ENCODE data around the gene NUMA1. TPM values are rescaled to one million over a fixed set of nuclear protein-coding genes. Genes with fewer than 3 reads are reported as not detected.

NUMA1 gene
- total RNA-seq, 3 donors from 2014 or later (not counting 1 experiment from before 2014, with no cell fraction given), result 261 to 290 (median 262) TPM

GRCh38 chr11:71955898-71956456 is 124.4 kb downstream of the NUMA1 start:
- ATAC-seq (no peak), DNase-seq (no peak)
- Mint-ChIP-seq H3K4me3 (no peak overlapping the region), H3K27ac (no peak overlapping the region), H3K36me3 (no peaks in the 10 kb centered on the region), H3K27me3 (ENCODE audit: low read depth in 2 of 2) (no peaks in the 10 kb centered on the region), H3K9me3 (no peaks in the 10 kb centered on the region), H3K4me1 (peaks cover 26 to 60% of the 10 kb centered on the region in 2 donors)
- no peak for TF ChIP-seq CTCF (IDR thresholded peaks at IDR 0.05)
- intact Hi-C loops (cut with micrococcal nuclease), result no loop called here
- Histone ChIP-seq H3K4me1 (ENCODE audit: control insufficient read depth, insufficient read depth, low read length) (no peaks in the 10 kb centered on the region), H3K4me3 (ENCODE audit: low read length) (no peak overlapping the region), H3K27ac (ENCODE audit: low read length) (no peak overlapping the region), H3K27me3 (ENCODE audit: control insufficient read depth, insufficient read depth, low read length) (no peaks in the 10 kb centered on the region), H3K9me3 (ENCODE audit: control insufficient read depth, insufficient read depth, low read length) (no peaks in the 10 kb centered on the region), H3K36me3 (ENCODE audit: control insufficient read depth, insufficient read depth, low read length) (peaks cover 11% of the 10 kb centered on the region)
- WGBS (ENCODE audit: insufficient coverage), result 84% methylated on average over 2 of the region's 3 CpGs

Other genes starting within 250 kb of the NUMA1 start
- not detected for gene DEFB108B, start 247.3 kb downstream of the NUMA1 start, total RNA-seq
- gene DEFB131B, start 202.1 kb downstream of the NUMA1 start, total RNA-seq, result not detected
- 10 to 100 TPM in 2 of 3 donors, 1 to 10 TPM in 1; 9.6 to 16.1 (median 14.1) TPM for gene XNDC1N, start 151.9 kb downstream of the NUMA1 start, total RNA-seq
- 10 to 100 TPM; 22.7 to 28.2 (median 22.9) TPM for gene RNF121, start 151.5 kb downstream of the NUMA1 start, total RNA-seq
- gene IL18BP, start 81.6 kb downstream of the NUMA1 start, total RNA-seq, result 10 to 100 TPM; 23.1 to 35.5 (median 27.2) TPM
- gene LRRC51, start 308 bp upstream of the NUMA1 start, total RNA-seq, result 1 to 10 TPM; 2.0 to 3.1 (median 2.5) TPM
- 10 to 100 TPM; 55.5 to 62.9 (median 56.2) TPM for gene LAMTOR1, start 22.8 kb upstream of the NUMA1 start, total RNA-seq
- not detected for gene TOMT, start 25.4 kb upstream of the NUMA1 start, total RNA-seq
- gene ANAPC15, start 32.2 kb upstream of the NUMA1 start, total RNA-seq, result 10 to 100 TPM; 22.0 to 38.3 (median 29.7) TPM
- 1 to 10 TPM in 1 of 3 donors, not detected in 2; 1.1 TPM for gene FOLR3, start 55.2 kb upstream of the NUMA1 start, total RNA-seq
- gene FOLR1, start 111.6 kb upstream of the NUMA1 start, total RNA-seq, result not detected
- not detected for gene FOLR2, start 136.3 kb upstream of the NUMA1 start, total RNA-seq
- gene INPPL1, start 144.2 kb upstream of the NUMA1 start, total RNA-seq, result 100 to 1,000 TPM; 193 to 207 (median 195) TPM
- gene PHOX2A, start 163.6 kb upstream of the NUMA1 start, total RNA-seq, result not detected